NCI-H2227 treated with DMSO at 0.1 percent for 48 hours (cell line): Measurements from ENCODE around the gene GBF1.
"Not testable (repeated sequence)": the region's sequence is repeated elsewhere in the genome, so short reads cannot be mapped to it uniquely, and the experiment has no call there.

ENCODE experiments used
- DNase-seq: peaks from one replicate; lab custom pipeline; 2025; lab: John Stamatoyannopoulos, UW

The GBF1 gene

GRCh38 chr10:102245082-102245931 lies at the start of gene GBF1:
GBF1 (plus strand) TSS chr10:102245532; CDS start chr10:102258939, 13,407 bp downstream.
- DNase-seq: peak; percentile 97

- no peak for DNase-seq
Measured at GRCh38 chr10:102196893-102197292, 48.4 kb upstream of the GBF1 start.

- no peak for DNase-seq
Measured at GRCh38 chr10:102198027-102198426, 47.3 kb upstream of the GBF1 start.

- DNase-seq: no peak
Measured at GRCh38 chr10:102200751-102201640, 44.3 kb upstream of the GBF1 start.

- no peak for DNase-seq
Measured at GRCh38 chr10:102202386-102202785, 42.9 kb upstream of the GBF1 start.

- no peak for DNase-seq
Measured at GRCh38 chr10:102208311-102209035, 36.9 kb upstream of the GBF1 start.

GRCh38 chr10:102211615-102212299 lies 33.6 kb upstream of the GBF1 start:
- DNase-seq: no peak

GRCh38 chr10:102213599-102213998 lies 31.7 kb upstream of the GBF1 start:
- DNase-seq: not testable (repeated sequence)

- DNase-seq: no peak
Measured at GRCh38 chr10:102219370-102219769, 26.0 kb upstream of the GBF1 start.

GRCh38 chr10:102220612-102221011 lies 24.7 kb upstream of the GBF1 start:
- DNase-seq: no peak

- no peak for DNase-seq
Measured at GRCh38 chr10:102222797-102223196, 22.5 kb upstream of the GBF1 start.

GRCh38 chr10:102225646-102226541 lies 19.4 kb upstream of the GBF1 start, which contains the start of gene ELOVL3:
ELOVL3 (plus strand) TSS chr10:102226299; CDS start chr10:102226549, 250 bp downstream.
- peak; percentile 88 for DNase-seq

- DNase-seq: no peak
Measured at GRCh38 chr10:102226542-102226870, 18.8 kb upstream of the GBF1 start.

- no peak for DNase-seq
Measured at GRCh38 chr10:102227050-102227449, 18.3 kb upstream of the GBF1 start.

- peak; percentile 52 for DNase-seq
Measured at GRCh38 chr10:102229810-102230263, 15.5 kb upstream of the GBF1 start.

- peak; percentile 18 for DNase-seq
Measured at GRCh38 chr10:102230264-102230860, 15.0 kb upstream of the GBF1 start.

GRCh38 chr10:102230861-102231356 lies 14.4 kb upstream of the GBF1 start:
- peak; percentile 15 for DNase-seq

GRCh38 chr10:102231357-102232318 lies 13.7 kb upstream of the GBF1 start:
- peak; percentile 10 for DNase-seq

GRCh38 chr10:102233997-102234396 lies 11.3 kb upstream of the GBF1 start:
- DNase-seq: no peak
